GM23248 (cell line): Measurements from ENCODE around the gene PLCH1.

Experiments used
- EZH2 ChIP-seq: fragments of 200-600 bp; sonication (generic); IDR thresholded peaks from 2 replicates; pipeline ENCODE4 v1.6.1; 2018; ENCODE audit warnings: antibody characterized with exemption, mild to moderate bottlenecking; ENCODE audit not compliant: insufficient read depth, poor library complexity, severe bottlenecking
- EZH2phosphoT487 ChIP-seq: fragments of 200-600 bp; sonication (generic); IDR thresholded peaks from 2 replicates; pipeline ENCODE4 v1.6.1; 2018; ENCODE audit warnings: antibody characterized with exemption, moderate library complexity, mild to moderate bottlenecking, low read depth; ENCODE audit not compliant: insufficient read depth

- no peak for TF ChIP-seq EZH2
- TF ChIP-seq EZH2phosphoT487: no peak
These were observed 253.2 kb downstream of the PLCH1 start for GRCh38 chr3:155491696-155492095.
